Hepatocyte (in vitro differentiated cells): ENCODE data around the gene LDLRAD1. TPM values are rescaled to one million over a fixed set of nuclear protein-coding genes. Genes with fewer than 3 reads are reported as not detected.

ENCODE experiments used
- DNase-seq: peaks from one replicate; pipeline ENCODE4 v3.0.0-alpha.2; 2016; ENCODE audit warnings: low spot score
- H2AFZ ChIP-seq: fragments of 200-600 bp; sonication (generic); 2 replicates; pipeline ENCODE4 v1.6.0; 2016; ENCODE audit warnings: antibody characterized with exemption, mild to moderate bottlenecking
- H3K27ac ChIP-seq: fragments of 200-600 bp; sonication (generic); 2 replicates; pipeline ENCODE4 v1.5.1; 2016; ENCODE audit warnings: mild to moderate bottlenecking
- H3K27me3 ChIP-seq: fragments of 200-600 bp; sonication (generic); 2 replicates; pipeline ENCODE4 v1.6.1; 2016
- H3K36me3 ChIP-seq: fragments of 200-600 bp; sonication (generic); replicated peaks from 2 replicates; pipeline ENCODE4 v1.5.1; 2016; ENCODE audit warnings: low read depth; ENCODE audit not compliant: insufficient read depth
- H3K4me1 ChIP-seq: fragments of 200-600 bp; sonication (generic); 2 replicates; pipeline ENCODE4 v1.5.1; 2016; ENCODE audit warnings: mild to moderate bottlenecking, moderate library complexity; ENCODE audit not compliant: insufficient read depth
- H3K4me2 ChIP-seq: fragments of 200-600 bp; sonication (generic); 2 replicates; pipeline ENCODE4 v1.6.0; 2016
- H3K4me3 ChIP-seq: fragments of 200-600 bp; sonication (generic); 2 replicates; pipeline ENCODE4 v1.5.1; 2016; ENCODE audit warnings: mild to moderate bottlenecking
- H3K79me2 ChIP-seq: fragments of 200-600 bp; sonication (generic); 2 replicates; pipeline ENCODE4 v1.6.0; 2017; ENCODE audit warnings: mild to moderate bottlenecking
- H3K9me2 ChIP-seq: fragments of 200-600 bp; sonication (generic); replicated peaks from 2 replicates; pipeline ENCODE4 v1.6.0; 2017; ENCODE audit warnings: mild to moderate bottlenecking; ENCODE audit not compliant: insufficient read depth
- H3K9me3 ChIP-seq: fragments of 200-600 bp; sonication (generic); 2 replicates; pipeline ENCODE4 v1.5.1; 2016; ENCODE audit warnings: low read depth, mild to moderate bottlenecking
- H4K20me1 ChIP-seq: fragments of 200-600 bp; sonication (generic); 2 replicates; pipeline ENCODE4 v1.6.0; 2016; ENCODE audit warnings: mild to moderate bottlenecking; ENCODE audit not compliant: insufficient read depth, poor library complexity, severe bottlenecking
- CTCF ChIP-seq: fragments of 200-600 bp; sonication (generic); IDR thresholded peaks from 2 replicates; pipeline ENCODE4 v1.5.1; 2016; ENCODE audit warnings: antibody characterized with exemption, mild to moderate bottlenecking; ENCODE audit not compliant: poor library complexity
- EZH2 ChIP-seq: fragments of 200-600 bp; sonication (generic); IDR thresholded peaks from 2 replicates; pipeline ENCODE4 v1.6.1; 2016; ENCODE audit warnings: antibody characterized with exemption, mild to moderate bottlenecking, borderline replicate concordance
- EZH2phosphoT487 ChIP-seq: fragments of 200-600 bp; sonication (generic); IDR thresholded peaks from one replicate; pipeline ENCODE4 v1.6.1; 2018; ENCODE audit warnings: antibody characterized with exemption, mild to moderate bottlenecking, low read depth, moderate library complexity; ENCODE audit not compliant: unreplicated experiment, severe bottlenecking
- WGBS: methylation state at CpG from one replicate; pipeline ENCODE4 v1.1.6; 2016; ENCODE audit warnings: low lambda C conversion rate; ENCODE audit errors: missing lambda C conversion rate; 5-methylcytosine and 5-hydroxymethylcytosine counted together
- polyA plus RNA-seq: library from polyadenylated mRNA; unstranded; fragments of >200 nt; fragmentation: Nextera tagmentation; extraction: Ambion mirVana; gene quantifications from 2 replicates; pipeline ENCODE4 v1.2.1, GENCODE V29; 2016
- total RNA-seq: library from RNA; depleted of rRNA; stranded (reverse); fragments of >200 nt; gene quantifications from 2 replicates; pipeline ENCODE4 v1.2.3, GENCODE V29; 2014

The LDLRAD1 gene
- total and polyA plus RNA-seq, 2 experiments from 2014 or later, result 0.82 to 1.7 TPM

GRCh38 chr1:54011316-54012007 is 6.5 kb downstream of the LDLRAD1 start:
- Histone ChIP-seq H3K27ac (no peak overlapping the region), H3K36me3 (no peaks in the 10 kb centered on the region), H3K9me3 (no peaks in the 10 kb centered on the region), H3K79me2 (no peaks in the 10 kb centered on the region), H3K27me3 (no peaks in the 10 kb centered on the region), H3K4me3 (no peak overlapping the region), H3K4me1 (peaks cover 6% of the 10 kb centered on the region), H2AFZ (no peak overlapping the region), H3K4me2 (no peak overlapping the region), H4K20me1 (no peaks in the 10 kb centered on the region), H3K9me2 (no peaks in the 10 kb centered on the region)
- no peak for DNase-seq
- 88% methylated on average over 9 of the region's 9 CpGs for WGBS
- TF ChIP-seq EZH2 (no peak), CTCF (no peak), EZH2phosphoT487 (no peak)

DNA sequence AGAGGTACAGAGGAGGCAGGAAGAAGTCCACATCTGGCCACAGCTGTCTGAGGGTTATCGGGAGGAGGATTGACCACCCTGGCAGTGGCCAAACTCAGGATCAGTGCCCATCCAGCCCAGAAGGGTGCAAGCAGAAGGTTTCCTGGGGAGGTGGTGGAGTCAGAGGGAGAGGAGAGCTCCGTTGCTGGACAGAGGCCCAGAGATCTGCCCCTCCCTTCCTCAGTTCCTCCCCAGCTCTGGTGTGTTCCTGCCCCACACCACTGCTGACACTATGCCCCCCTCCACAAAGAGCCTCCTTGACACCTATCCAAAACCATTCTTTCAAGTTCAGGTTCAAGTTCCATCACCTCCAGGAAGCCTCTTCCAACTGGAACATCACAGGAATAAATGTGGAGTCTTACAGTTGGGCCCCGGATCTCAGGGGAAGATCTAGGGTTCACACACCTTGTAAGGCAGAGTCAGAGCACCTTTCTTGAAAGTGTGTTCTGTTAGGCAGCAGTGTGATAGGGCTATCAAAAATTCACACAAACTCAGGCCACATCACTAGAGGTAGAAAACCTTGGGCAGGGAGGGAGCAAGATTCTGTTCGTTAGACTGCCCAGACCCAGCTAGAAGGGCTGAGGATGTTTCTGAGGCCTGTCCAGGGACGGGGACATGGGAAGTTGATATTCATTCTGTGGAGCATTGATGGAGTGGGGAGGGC is 7.4 kb downstream of the LDLRAD1 start:
- Histone ChIP-seq H3K9me3 (no peaks in the 10 kb centered on the region), H3K27ac (no peak overlapping the region), H3K9me2 (no peaks in the 10 kb centered on the region), H3K36me3 (no peaks in the 10 kb centered on the region), H3K27me3 (no peaks in the 10 kb centered on the region), H3K79me2 (no peaks in the 10 kb centered on the region), H3K4me3 (no peak overlapping the region), H2AFZ (no peak overlapping the region), H4K20me1 (no peaks in the 10 kb centered on the region), H3K4me2 (no peak overlapping the region), H3K4me1 (no peaks in the 10 kb centered on the region)
- WGBS, result 85% methylated on average over 5 of the region's 5 CpGs
- DNase-seq, result no peak
- no peak for TF ChIP-seq EZH2
- no peak for TF ChIP-seq CTCF
- TF ChIP-seq EZH2phosphoT487, result no peak

DNA sequence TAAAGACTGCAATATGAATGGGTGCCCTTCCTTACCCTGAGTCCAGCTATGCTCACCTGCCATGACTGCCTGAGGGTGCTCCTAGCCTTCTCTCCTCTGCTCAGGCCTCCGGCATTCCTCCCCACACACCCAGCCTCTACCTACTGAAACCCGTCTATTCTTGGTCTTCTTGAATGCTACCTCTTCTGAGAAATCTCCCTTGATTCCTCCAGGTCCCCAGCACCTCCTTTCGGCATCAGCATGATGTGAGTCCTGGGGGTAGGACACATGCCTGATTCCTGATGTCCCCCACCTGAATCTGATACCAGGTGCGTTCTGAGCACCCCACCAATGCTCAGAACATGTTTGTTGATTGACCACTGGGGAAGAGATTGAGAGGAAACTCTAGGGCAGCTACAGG is 8.6 kb downstream of the LDLRAD1 start:
- Histone ChIP-seq H4K20me1 (no peaks in the 10 kb centered on the region), H3K4me3 (no peak overlapping the region), H3K9me2 (no peaks in the 10 kb centered on the region), H3K27me3 (no peaks in the 10 kb centered on the region), H2AFZ (no peak overlapping the region), H3K9me3 (no peaks in the 10 kb centered on the region), H3K79me2 (no peaks in the 10 kb centered on the region), H3K4me1 (no peaks in the 10 kb centered on the region), H3K36me3 (no peaks in the 10 kb centered on the region), H3K27ac (no peak overlapping the region), H3K4me2 (no peak overlapping the region)
- TF ChIP-seq EZH2, result no peak
- no peak for TF ChIP-seq EZH2phosphoT487
- TF ChIP-seq CTCF, result no peak
- no peak for DNase-seq
- 86% methylated on average over 4 of the region's 4 CpGs for WGBS
